GM18868 (cell line): ENCODE data around the gene SHB.

ENCODE experiments used
- ATAC-seq: cut with Tn5 transposase; IDR thresholded peaks from one replicate; pipeline ENCODE4 v1.9.1; 2021; ENCODE audit warnings: mild to moderate bottlenecking, moderate library complexity; ENCODE audit not compliant: unreplicated experiment

Gene SHB, protein sequence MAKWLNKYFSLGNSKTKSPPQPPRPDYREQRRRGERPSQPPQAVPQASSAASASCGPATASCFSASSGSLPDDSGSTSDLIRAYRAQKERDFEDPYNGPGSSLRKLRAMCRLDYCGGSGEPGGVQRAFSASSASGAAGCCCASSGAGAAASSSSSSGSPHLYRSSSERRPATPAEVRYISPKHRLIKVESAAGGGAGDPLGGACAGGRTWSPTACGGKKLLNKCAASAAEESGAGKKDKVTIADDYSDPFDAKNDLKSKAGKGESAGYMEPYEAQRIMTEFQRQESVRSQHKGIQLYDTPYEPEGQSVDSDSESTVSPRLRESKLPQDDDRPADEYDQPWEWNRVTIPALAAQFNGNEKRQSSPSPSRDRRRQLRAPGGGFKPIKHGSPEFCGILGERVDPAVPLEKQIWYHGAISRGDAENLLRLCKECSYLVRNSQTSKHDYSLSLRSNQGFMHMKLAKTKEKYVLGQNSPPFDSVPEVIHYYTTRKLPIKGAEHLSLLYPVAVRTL

DNA sequence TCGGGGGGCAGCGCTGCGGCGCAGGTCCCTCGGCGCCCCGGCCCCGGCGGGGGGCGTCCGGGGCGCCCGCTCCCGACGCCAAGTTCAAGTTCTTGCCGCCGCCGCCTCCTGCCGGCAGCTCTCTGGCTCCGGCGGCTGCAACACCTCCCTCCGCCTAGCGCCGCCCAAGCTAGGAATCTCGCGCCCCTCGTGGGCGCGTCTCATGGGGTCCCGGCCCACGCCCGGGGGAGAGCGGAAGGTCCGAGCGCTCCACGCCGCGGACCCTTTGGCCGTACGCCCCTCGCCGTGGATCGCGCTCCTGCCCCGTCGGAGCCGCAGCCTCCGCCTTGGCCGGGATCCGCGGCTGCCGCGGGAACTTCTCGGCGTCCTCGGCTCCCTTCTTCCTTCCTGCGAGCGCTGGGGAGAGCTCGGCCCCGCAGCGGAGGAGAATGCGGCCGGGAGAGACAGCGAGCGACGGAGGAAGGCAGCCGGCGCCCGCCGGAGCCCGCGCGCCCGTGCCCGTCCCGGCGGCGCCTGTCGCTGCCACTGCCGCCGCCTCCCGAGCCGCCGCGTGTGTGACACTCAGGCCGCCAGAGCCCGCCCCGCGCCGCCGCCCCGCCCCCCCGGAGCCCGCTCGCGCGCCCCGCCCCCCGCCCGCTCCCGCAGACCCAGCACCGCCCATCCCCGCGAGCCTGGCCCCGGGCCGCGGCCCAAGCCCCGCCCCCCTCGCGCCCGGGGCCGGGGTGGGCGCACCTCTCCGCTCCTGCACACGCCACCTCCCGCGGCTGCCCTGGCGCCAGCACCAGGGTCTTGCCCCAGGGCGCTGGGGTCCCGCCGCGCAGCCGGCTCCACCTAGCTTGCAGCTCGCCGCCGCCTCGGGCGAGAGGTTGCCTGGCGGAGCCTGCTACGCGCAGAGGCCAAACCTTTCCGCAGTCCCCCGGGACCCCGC, at the start of gene SHB:
Gene SHB (minus strand): TSS at position 527 of the 928 bp plus-strand sequence. CDS start 582 bp downstream, outside the sequence.
- peak; percentile 51 for ATAC-seq

DNA sequence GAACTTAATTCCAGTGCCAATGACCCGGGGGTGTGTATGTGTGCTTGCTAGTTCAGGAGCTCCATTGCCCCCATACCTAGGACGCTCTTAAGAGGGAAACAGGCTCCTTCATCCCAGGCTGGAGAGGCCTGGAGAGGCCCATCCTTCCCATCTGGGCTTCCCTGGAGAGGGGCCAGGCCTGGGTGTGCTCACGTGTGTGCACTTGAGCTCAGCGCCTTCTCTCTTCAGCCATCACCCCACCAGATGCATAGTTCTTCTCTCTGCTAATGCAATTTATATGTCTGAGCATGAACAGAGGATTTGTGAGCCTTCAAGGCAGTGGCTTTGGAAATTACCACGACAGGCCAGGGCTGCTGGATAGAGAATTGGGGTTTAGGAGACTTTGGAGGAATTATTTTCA, 48.6 kb upstream of the SHB start:
- ATAC-seq = no peak

DNA sequence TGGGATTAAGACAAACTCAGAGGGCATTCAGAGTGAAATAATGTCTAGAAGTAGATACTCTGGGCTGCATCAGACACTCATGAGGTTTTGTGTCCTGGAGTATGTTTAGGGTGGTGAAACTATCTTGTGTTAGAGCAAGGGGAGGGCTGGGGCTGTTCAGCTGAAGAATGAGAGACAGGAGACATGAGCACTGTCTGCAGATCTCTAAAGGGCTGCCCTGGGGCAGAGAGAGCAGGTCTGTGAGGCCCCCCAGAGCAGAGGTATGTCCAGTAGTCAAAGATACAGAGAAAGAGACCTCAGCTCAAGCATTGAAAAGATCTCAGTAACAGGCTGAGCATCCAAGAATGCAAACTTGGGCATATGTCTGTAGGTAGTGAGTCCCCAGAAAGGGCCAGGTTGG, 45.9 kb upstream of the SHB start:
- no peak for ATAC-seq

DNA sequence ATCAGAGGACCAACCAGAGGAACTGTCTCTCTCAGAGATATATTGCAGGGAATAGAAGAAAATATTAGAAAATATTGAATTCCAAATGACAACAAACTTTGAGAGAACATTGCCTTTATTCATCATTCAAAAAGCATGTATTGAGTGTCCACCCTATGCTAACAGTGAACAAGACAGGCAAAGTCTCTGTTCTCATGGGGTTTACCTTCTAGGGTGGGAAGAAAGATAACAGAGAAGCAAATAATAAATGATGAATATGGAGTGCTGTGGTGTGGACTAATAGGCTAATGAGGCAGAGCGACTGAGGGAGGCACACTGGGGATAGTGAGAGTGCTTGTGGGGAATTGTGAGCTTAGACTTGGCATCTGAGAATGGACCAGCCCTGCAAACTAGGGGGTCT, 43.4 kb upstream of the SHB start:
- ATAC-seq = no peak

DNA sequence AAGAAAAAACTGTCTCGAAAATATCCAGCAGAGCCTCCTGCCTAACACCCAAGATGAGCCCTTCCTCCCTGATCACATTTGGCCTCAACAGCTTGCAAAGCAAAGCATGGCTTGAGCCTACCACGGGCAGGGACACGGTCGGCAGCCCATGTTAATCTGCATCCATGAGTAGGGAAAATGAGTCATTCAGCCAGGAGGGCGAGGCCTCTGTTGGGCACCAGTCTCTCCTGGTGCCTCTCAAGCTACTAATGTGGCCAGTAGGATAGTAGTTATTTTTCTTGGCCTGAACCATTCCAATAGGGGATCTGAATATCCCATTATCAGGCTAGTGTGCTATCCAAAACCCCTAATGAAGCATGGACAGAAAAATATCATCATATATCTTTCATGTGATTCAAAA, 43.0 kb upstream of the SHB start:
- ATAC-seq = no peak

DNA sequence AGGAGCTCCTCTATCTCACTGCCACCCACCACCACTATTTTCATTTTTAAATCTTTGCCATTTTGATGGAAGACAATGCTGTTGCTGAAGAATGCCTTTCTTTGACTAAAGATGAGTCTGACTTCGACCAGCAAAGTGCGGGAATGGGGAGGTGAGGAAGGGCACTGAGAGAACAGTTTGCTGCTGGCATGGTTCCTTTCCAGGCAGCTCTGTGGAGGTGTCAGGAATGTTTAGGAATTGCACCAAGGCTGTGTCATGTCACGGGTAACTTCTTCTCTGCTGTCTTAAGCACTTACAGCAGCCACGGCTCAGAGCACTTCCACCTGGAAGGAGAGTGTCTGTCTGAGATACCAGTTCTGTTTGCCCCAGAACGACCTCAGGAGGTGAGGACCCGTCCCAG, 41.4 kb upstream of the SHB start:
- ATAC-seq = no peak

DNA sequence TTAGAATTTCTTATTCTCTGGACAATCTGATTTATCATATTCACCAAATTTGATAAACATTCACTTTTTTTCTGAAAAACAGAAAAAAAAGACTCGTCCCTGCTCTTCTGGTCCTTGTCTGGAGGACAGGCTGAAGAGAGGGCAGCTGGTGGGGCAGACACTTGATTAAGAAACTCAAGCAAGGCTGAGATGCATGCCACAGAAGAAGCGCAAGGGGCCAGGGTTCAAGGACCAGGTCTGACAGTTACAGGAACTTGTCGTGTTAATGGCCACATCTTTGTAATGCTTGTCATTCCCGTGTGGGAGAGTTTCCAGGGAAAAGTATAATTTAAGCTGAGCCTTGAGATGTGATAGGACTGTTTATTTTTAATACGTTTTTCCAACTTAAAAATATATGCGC, 40.6 kb upstream of the SHB start:
- ATAC-seq = no peak

DNA sequence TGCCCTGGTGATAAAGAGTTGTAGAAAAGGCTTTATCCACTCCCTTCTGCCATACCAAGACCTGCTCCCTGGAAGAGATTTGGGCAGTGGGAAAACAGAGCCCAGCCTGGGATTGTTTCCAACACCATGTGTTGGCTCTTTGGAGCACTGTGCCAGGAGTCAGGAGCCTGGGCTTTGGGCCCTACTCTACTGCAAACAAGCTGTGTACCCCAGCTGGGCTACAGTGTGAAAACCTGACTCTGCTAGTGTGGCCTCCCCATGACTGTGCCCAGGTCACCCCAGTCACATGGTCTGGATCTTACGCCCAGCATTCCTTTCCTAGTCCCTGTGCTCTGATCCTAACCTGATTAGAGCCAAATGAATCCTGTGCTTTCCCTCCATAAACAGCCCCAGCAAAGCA, 39.3 kb upstream of the SHB start:
- no peak for ATAC-seq

DNA sequence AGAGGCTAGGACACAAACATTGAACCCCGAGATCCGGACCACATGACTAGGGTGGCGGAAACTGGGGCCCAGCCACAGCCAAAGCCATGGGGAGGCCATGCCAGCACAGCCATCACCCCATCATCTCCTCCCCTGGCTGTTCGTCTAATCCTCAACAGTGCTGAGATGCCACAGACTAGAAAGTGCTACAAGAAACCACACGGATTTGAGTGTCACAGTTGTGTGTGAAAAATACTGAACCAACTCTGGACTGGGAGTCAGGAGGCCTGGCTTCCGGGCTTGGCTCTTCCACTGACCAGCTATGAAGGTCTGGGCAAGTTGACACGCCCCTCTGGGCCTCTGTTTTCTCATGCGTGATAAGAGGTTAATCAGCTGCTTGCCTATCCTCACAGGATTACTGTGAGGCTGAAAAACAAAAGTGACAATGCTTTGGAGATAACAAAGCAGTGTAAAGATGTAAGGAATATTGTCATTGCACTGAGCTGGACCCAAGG, 38.8 kb upstream of the SHB start:
- no peak for ATAC-seq

DNA sequence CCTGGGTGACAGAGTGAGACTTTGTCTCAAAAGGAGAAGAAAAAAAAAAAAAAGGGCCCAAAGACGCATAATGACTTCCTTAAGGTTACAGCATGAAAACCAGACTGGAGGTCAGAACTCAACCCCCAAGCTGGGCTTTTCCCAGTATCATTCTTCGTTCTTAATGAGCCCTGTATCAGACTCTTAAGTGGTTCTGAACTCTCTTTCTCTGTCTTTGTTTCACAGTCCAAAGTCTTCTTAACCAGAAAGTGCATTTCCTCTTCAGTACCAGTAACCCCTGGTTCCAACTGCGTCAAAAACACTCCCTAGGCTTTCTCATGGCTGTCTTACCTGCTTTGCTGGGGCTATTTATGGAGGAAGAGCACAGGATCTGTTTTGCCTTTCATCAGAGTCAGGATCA, 38.4 kb upstream of the SHB start:
- ATAC-seq = no peak

DNA sequence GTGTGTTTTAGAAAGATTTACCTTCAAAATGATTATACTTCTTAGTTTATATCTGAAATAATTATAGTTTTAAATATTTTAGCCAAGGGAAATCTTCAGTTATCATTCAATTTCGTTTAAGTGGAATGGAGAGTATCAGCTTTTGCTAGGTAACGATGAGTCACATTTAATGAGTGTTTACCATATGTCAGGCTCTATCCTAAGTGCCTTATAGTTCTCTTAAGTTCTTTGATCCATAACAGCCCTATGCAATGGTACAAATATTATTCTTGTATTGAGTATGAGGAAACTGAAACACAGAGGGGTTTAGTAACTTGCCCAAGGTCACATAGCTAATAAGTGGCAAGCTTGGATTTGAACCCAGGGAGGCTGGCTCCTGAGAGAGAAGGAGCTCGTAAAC, 37.5 kb upstream of the SHB start:
- no peak for ATAC-seq

DNA sequence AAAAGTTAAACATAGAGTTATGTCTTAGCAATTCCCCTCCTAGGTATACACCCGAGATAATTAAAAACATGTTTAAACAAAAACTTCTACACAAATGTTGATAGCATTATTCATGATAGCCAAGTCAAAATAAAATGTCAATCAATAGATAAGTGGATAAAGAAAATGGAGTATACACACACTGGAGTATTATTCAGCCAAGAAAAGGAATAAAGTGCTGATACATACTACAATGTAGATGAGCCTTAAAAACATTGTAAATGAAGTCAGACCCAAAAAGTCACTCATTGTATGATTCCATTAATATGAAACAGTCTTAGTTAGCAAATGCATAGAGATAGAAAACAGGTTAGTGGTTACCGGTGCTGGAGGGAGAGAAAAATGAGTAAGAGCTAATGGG, 34.3 kb upstream of the SHB start:
- ATAC-seq = no peak

DNA sequence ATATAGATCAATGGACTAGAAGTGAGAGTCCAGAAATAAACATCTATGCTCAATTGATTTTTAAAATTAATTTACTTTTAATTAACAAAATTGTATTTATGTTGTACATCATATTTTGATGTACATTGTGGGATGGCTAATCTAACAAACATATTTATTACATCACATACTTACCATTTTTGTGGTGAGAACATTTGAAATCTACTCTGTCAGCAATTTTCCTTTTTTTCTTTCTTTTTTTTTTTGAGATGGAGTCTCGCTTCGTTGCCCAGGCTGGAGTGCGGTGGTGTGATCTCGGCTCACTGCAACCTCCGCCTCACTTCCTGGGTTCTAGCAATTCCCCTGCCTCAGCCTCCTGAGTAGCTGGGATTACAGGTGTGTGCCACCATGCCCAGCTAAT, 32.4 kb upstream of the SHB start:
- ATAC-seq = no peak

DNA sequence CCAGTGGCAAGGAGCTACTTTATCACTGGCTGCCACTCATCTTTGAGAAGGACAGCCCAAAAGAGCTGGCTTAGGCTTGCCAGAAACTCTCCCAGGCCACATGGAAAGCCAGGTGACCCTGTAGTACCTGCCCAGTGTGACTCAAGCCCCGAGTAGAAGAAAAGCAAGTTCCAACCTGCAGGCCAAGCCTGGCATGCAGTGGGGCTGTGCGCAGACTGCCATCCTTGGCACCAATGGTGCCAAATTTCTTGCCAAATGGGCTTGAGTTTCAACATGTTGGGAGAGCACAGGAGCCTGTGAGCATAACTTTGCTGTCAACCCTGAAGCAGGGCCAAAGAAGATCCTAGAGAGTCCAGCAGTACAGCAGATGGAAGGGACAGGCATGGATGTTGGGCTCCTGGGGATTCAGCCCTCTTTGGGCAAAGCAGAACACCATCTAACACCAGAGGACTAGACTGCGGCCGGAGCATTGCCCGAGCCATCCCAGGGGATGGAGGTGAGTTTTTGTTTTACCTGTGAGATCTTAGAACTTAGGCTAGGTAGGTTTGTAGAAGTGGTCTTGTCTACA, 27.3 kb upstream of the SHB start:
- no peak for ATAC-seq

DNA sequence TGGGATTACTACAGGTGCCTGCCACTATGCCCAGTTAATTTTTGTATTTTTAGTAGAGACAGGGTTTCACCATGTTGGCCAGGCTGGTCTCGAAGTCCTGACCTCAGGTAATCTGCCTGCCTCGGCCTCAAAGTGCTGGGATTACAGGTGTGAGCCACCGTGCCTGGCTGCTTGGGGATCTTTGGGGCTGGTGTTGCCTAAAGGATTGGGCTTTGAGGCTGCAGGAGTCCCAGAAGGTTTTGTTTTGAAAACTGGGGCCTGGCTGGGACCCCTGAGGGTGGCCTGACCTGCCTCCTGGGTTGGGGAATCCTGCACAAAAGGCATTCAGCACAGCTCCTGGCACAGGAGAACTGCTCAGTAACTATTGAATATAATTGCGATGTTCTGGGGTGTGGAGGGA, 25.1 kb upstream of the SHB start:
- ATAC-seq = no peak

DNA sequence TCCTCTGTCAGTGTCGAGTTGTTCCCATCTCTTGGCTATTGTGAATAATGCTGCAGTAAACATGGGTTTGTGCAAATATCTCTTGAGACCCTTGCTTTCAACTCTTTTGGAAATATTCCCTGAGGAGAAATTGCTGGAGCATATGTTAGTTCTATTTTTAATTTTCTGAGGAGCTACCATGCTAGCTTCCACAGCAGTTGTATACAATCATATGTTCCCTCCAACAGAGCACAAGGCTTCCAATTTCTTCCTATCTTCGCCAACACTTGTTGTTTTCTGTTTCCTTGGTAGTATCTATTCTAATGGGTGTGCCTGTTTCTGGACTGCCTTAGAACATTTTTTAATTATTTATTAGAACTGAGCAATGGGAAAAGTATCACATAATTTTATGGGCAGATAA, 23.6 kb upstream of the SHB start:
- no peak for ATAC-seq

DNA sequence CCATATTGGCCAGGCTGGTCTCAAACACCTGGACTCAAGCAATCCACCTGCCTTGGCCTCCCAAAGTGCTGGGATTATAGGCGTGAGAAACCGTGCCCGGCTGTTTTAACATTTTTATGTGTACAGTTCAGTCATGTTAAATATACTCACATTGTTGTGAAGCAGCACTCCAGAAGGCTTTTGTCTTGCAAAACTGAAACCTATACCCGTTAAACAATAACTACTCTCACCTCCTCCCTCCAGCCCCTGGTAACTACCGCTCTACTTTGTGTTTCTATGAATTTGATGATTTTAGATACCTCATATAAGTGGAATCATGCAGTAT, 23.1 kb upstream of the SHB start:
- ATAC-seq = no peak

DNA sequence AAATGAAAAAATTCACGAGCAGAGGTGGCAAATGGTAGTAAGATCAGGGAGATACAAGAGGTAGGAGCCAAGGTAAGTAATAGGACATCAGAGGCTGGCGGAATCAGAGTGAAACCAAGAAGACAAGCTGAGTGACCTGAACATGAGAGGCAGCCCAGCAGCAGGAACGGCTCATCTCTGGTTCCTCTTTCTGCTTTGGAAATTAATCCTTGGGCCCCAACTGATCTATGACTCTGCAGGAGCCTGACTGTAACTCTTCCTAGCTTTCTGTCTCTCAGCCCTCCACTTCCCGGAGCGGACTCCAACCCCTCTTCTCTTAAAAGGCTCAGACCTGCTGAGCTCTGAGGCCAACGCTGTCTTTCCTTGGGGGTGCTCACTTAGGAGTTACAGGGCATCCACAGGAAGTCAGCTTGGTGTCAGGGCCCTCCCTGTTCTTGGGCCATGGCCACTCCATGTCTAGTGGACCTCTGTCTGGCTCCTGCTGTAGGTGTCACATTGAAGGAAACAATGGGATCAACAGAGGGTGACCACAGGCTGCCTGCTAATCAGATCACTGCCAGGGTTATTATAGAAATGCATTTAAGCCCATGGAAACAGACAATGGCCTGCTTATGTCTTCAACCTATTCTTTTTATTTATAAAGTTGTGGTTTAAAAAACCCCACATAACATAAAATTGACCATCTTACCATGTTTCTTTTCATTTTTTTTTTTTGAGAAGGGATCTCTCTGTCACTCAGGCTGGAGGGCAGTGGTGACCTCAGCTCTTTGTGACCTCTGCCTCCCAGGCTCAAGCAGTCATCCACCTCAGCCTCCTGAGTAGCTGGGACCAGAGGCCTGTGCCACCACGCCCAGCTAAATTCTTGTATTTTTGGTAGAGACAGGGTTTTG, 22.5 kb upstream of the SHB start:
- peak; percentile 80 for ATAC-seq

DNA sequence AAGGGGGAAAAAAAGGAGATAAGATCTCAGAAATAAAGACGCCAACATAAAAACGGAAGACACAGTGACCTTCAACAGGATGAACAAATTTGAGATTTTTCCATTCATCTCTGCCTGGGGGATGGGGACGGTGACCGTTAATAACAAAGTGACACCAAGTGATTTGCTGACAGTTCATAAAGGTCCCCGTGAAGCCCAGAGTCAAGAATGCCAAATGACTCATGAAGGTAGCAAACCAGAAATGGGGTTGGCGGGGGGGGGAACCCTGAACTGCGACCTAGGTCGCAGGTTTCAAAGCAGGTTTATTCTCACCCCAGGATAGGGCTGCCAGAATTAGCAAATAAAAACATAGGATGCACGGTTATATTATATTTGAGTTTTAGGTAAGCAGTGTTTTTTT, 21.1 kb upstream of the SHB start:
- ATAC-seq = no peak

DNA sequence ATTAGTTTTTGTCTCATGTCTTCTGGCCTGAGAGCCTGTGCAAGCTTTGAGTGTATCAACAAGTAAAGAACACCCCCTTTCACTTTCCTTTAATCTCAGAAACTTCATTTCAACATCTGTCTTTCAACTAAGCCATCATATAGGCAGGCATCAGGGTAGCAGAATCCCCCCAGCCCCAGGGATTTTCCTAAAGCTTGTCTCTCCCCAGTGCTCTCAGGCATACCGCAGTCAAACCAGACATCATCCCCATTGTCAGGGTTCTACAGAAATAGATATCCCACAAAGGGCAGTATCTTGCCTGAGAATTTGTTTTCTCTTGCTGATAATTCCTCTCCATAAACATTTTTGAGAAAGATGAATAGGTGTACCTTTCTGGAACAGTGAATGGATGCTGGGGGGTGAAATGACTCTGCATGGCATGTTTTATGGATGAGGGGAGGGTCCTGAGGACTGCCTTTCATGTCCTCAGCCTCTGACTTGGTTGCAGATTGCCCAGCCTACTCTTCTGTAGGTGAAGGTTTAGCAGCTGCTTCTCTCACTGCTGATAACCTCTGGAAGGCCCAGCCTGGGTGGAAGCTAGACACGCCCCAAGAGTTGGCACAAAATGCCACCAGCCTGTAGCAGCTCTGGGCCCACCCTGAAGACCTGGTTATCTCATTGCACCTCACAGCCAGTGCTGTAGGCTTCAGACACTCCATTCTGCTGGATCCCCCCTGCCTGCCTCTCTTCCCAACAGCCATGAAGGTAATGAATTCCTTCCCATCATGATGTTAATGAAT, 20.5 kb upstream of the SHB start:
- no peak for ATAC-seq
